ENCODE results near the gene SMC3.

Gene SMC3

GRCh38 chr10:110647136-110647430, 79.6 kb downstream of the SMC3 start:
- DNase-seq (ENCODE audit: low spot score): no peak

DNA sequence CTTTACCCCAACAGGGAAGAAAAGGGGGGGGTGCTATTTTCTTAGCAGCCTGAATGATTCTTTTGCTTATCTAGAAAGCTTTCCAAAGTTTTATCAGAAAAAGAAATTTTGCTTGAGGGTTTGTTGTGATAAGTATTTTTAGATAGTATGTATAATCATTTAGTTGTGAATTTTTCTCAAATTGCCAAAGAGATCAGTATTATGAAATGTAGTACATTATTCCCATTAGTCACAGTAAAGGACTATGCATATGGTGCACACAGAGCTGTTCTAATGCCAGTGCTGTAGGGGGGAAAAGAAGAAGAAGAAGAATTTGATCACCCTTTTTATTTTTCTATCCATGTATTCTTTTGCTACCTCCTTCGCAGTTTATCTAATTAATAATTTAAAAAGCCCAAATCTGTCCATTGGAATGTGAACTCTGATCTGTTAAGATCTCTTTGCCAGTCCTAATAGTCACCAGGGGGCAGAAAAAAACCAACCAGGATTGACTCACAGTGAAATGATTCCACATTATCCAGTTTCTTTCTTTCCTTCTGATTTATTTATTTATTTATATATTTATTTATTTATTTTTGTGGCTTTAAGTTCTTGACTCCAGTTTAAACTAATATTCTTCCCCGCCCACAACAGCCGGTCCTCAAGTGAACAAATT, 81.3 kb downstream of the SMC3 start:
- DNase-seq (ENCODE audit: low spot score): no peak

GRCh38 chr10:110649347-110650264, 82.1 kb downstream of the SMC3 start:
- no peak for DNase-seq (ENCODE audit: low spot score)

DNA sequence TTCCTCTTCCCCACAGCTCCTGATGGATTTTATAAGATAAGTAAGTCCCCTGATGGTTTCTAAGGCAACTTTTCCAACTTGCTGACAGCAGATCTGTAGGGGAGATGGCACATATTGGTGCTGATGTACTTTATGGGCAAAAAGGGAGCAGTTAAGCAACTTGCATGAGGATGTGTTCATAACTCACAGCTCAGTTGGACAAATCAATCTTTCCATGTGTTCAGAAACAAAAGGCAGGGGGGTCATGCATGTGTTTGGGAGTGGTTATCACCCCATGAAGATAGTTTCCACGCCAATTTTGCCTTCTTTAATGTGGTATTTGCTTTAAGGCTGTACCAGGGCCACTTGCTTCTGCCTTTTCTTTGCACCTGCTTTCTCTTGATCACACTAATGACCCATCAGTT, 82.8 kb downstream of the SMC3 start:
- DNase-seq (ENCODE audit: low spot score): no peak

GRCh38 chr10:110651044-110651958, 83.8 kb downstream of the SMC3 start:
- no peak for DNase-seq (ENCODE audit: low spot score)

DNA sequence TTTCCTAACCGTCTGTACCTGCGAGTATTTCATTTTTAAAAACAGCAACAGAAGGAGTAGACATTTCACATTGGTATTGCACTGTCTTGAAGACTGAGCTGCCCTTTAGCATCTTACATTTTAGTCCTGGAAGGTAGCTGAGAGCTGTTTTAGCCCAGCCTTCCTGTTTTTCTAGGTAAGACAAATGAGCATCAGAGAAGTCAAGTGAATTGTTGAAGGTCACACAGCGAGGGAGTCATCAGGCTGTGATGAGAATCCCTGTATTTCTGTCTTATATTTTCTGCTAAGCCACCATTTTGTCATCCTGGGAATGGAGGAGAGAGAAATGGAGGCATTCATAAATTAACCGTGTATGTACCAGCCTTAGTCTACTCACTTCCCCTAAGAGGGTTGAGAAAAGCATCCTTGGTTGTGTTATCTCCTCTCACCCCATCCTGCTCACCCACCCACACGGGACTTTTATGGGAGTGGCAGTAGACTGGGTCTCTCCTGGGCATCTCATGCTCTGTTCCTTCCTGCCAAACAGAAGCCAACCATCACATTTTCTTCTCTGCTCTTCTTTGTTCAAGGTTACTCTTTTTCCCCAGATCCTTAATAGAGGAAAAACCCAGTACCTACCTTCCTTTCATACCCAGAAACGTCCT, 85.1 kb downstream of the SMC3 start:
- DNase-seq (ENCODE audit: low spot score): no peak

Measured in kidney capillary endothelial cell (primary cell).